Transverse colon (tissue), 4 donors: ENCODE results near the gene LTB4R. TPM values are rescaled to one million over a fixed set of nuclear protein-coding genes. Genes with fewer than 3 reads are reported as not detected.

Experiments used
- DNase-seq: peaks from one replicate; pipeline ENCODE4 v3.0.0-alpha.2; 2019
- H3K27ac ChIP-seq, 4 donors: fragments of 200-600 bp; sonication (generic); 2 replicates each; pipeline ENCODE4 v1.5.1; 2016 to 2018; ENCODE audit warnings: inconsistent platforms in 4 of 4
- H3K27me3 ChIP-seq: fragments of 200-600 bp; sonication (generic); 2 replicates; pipeline ENCODE4 v1.5.1; 2017; ENCODE audit warnings: inconsistent platforms
- H3K36me3 ChIP-seq, 4 donors: fragments of 200-600 bp; sonication (generic); 2 replicates each; pipeline ENCODE4 v1.5.1; 2017 to 2019; ENCODE audit warnings: inconsistent platforms in 4 of 4
- H3K4me1 ChIP-seq, 4 donors: fragments of 200-600 bp; sonication (generic); 2 replicates each; pipeline ENCODE4 v1.5.1; 2017 to 2020; ENCODE audit warnings: inconsistent platforms in 4 of 4
- H3K4me3 ChIP-seq, 4 donors: fragments of 200-600 bp; sonication (generic); 1 replicate in 1 of 4; 2 replicates in 3 of 4; pipeline versions ENCODE4 v1.5.1 to v1.6.1; 2017 to 2019; ENCODE audit warnings: inconsistent platforms in 4 of 4
- H3K9me3 ChIP-seq, 2 donors: fragments of 200-600 bp; sonication (generic); 2 replicates each; pipeline ENCODE4 v1.5.1; 2017 to 2019; ENCODE audit warnings: inconsistent platforms in 2 of 2
- CTCF ChIP-seq, 5 experiments: fragments of 200-600 bp in 3 of 5; fragments of 450-650 bp in 2 of 5; sonication (generic) in 3 of 5; IDR thresholded peaks; 1 replicate in 2 of 5; 2 replicates in 3 of 5; pipeline ENCODE4 v1.5.1; 2016 to 2017; ENCODE audit warnings: antibody characterized with exemption in 5 of 5, inconsistent platforms in 3 of 5, mild to moderate bottlenecking in 2 of 5, moderate library complexity in 1 of 5
- EP300 ChIP-seq: sonication (generic); formaldehyde crosslinking; IDR thresholded peaks from one replicate; pipeline ENCODE4 v1.6.1; 2017; ENCODE audit warnings: antibody characterized with exemption, low read depth
- POLR2A ChIP-seq: fragments of 450-650 bp; IDR thresholded peaks from one replicate; pipeline ENCODE4 v1.6.1; 2016; ENCODE audit warnings: antibody characterized with exemption, mild to moderate bottlenecking, moderate library complexity
- POLR2AphosphoS5 ChIP-seq, 3 donors: sonication (generic); formaldehyde crosslinking; IDR thresholded peaks; one replicate each; pipeline ENCODE4 v1.6.1; 2016; ENCODE audit warnings: antibody characterized with exemption in 3 of 3
- WGBS, 2 donors: methylation state at CpG; one replicate each; pipeline ENCODE4 v1.1.5; 2018; ENCODE audit warnings: low coverage in 1 of 2; 5-methylcytosine and 5-hydroxymethylcytosine counted together
- in situ Hi-C, 4 donors: fragments of 200-750 bp; cut with MboI; loops; one replicate each; pipeline versions ENCODE4 v1.15.0 to v1.15.1; 2017; ENCODE audit warnings: low sequenced_read_pairs in 3 of 4, low pct_ligation_motif_present in 1 of 4, low pct_unique_long_range_greater_than_20kb in 1 of 4
- intact Hi-C: fragments of 100-400 bp; cut with DNase I; formaldehyde crosslinking; loops from one replicate; pipeline ENCODE4 v1.15.1; 2023; ENCODE audit warnings: low total_unique reads
- total RNA-seq, 4 donors: library from RNA; depleted of rRNA; stranded (reverse); fragments of >200 nt; gene quantifications; one replicate each; pipeline ENCODE4 v1.1.0, GENCODE V29; 2016

Gene LTB4R
- total RNA-seq, 4 donors from 2014 or later = 1.1 to 8.3 (median 6.2) TPM

- DNase-seq = no peak
- TF ChIP-seq POLR2AphosphoS5 (IDR thresholded peaks at IDR 0.05) (no peak), POLR2A (no peak), CTCF (IDR thresholded peaks at IDR 0.05) (no peak)
- in situ Hi-C loops (loop anchor here in 3 of 4 donors (5.0 to 25.0 kb wide), 3 partner anchors 101 to 106 kb away; partner anchors contain the start of genes CBLN3 (in 1 of the 3), KHNYN (in 1 of the 3) and SDR39U1 (in 1 of the 3)), intact Hi-C loops (no loop called here)
- WGBS, 2 donors = 92 to 100% methylated on average over 1 to 10 of the region's 10 CpGs
- Histone ChIP-seq H3K27ac (no peak overlapping the region), H3K4me1 (peaks cover 15 to 49% (median 32%) of the 10 kb centered on the region in 4 donors), H3K4me3 (no peak overlapping the region), H3K36me3 (no peaks in the 10 kb centered on the region), H3K27me3 (peaks cover 28% of the 10 kb centered on the region), H3K9me3 (no peaks in the 10 kb centered on the region)
Measured at GRCh38 chr14:24330973-24331674, 19.8 kb downstream of the LTB4R start.

- Histone ChIP-seq H3K4me3 (no peak overlapping the region), H3K27me3 (peaks cover 28% of the 10 kb centered on the region), H3K9me3 (no peaks in the 10 kb centered on the region), H3K36me3 (peaks cover 0 to under 1% (median 0%) of the 10 kb centered on the region in 4 donors), H3K27ac (no peak overlapping the region), H3K4me1 (peaks cover 15 to 49% (median 32%) of the 10 kb centered on the region in 4 donors)
- WGBS, 2 donors = 20 to 62% methylated on average over 1 to 26 of the region's 26 CpGs
- intact Hi-C loops (loop anchor here (2.0 kb wide), 1 partner anchor 105 kb away; no protein-coding TSS in a partner anchor), in situ Hi-C loops (loop anchor here in 3 of 4 donors (5.0 to 25.0 kb wide), 3 partner anchors 101 to 106 kb away; partner anchors contain the start of genes CBLN3 (in 1 of the 3), KHNYN (in 1 of the 3) and SDR39U1 (in 1 of the 3))
- no peak for TF ChIP-seq POLR2AphosphoS5 (IDR thresholded peaks at IDR 0.05)
- TF ChIP-seq EP300 = no peak
- TF ChIP-seq CTCF (IDR thresholded peaks at IDR 0.05) = no peak
- TF ChIP-seq POLR2A = no peak
- no peak for DNase-seq
Measured at GRCh38 chr14:24331731-24332267, 20.5 kb downstream of the LTB4R start.

- peak; percentile 87 for DNase-seq
- TF ChIP-seq POLR2A = no peak
- TF ChIP-seq CTCF (IDR thresholded peaks at IDR 0.05) = peak; percentile 71 to 87 (median 80)
- no peaks in the 10 kb centered on the region for H3K9me3 ChIP-seq
- peaks cover 28% of the 10 kb centered on the region for H3K27me3 ChIP-seq
- H3K4me1 ChIP-seq = peaks cover 15 to 45% (median 32%) of the 10 kb centered on the region in 4 donors
- in situ Hi-C loops (loop anchor here in 3 of 4 donors (5.0 to 25.0 kb wide), 3 partner anchors 100 to 105 kb away; partner anchors contain the start of genes CBLN3 (in 1 of the 3), KHNYN (in 1 of the 3) and SDR39U1 (in 1 of the 3)), intact Hi-C loops (loop anchor here (2.0 kb wide), 1 partner anchor 104 kb away; no protein-coding TSS in a partner anchor)
- WGBS, 2 donors = 0 to 8% methylated on average over 4 to 38 of the region's 56 CpGs
- peaks cover 0 to 4% (median 0%) of the 10 kb centered on the region in 4 donors for H3K36me3 ChIP-seq
- peak overlapping the region in 3 of 4 donors; percentile 2 to 41 (median 21) for H3K4me3 ChIP-seq
- H3K27ac ChIP-seq = peak overlapping the region in 3 of 4 donors; percentile 24 to 30 (median 26)
Measured at GRCh38 chr14:24332268-24332993, 21.1 kb downstream of the LTB4R start.
